ENCODE measurements around the gene SEPTIN1. TPM values are rescaled to one million over a fixed set of nuclear protein-coding genes. Genes with fewer than 3 reads are reported as not detected.
A peak's percentile ranks its signal among the peaks of the same experiment; 100 is the strongest.

The SEPTIN1 gene
- total RNA-seq, 4 donors from 2014 or later: 0.65 TPM; not detected in 3

DNA sequence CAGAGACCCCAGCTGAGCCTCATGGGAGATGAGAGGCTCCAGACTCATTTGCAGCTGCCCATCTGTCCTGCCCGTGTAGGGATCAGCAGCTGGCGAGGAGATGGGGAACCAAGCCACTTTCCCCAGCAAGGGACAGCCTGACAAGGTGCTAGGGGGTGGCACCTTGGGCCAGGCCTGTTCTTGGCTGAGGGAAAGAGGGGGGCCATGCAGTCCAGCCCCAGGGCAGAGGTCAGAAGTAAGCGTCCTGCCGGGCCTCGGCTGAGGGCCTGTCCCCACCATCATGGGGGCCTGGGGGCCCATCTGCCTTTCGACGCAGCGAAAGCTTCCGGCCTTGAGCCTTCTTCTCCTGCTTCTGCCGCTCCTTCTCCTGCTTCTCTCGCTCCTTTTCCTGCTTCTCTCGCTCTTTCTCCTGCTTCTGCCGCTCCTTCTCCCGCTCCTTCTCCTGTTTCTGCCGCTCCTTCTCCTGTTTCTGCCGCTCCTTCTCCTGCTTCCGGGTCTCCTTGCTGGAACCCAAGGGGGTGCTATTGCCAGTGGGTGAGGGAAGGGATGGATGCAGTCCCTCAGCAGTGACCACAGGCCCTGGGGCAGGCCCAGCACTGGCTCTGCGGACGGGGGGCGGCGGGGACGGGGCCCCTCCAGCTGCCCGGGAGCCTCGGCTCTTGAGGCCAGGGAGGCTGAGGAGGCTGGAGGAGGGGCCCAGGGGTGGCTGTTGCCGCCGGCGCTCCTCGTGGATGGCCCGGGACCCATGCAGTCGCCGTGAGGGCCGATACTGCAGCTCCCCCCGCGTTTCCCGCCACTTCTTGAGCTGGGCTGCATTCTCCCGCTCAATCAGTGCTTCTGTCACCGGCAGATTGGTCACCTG is 24.4 kb downstream of the SEPTIN1 start:
- Histone ChIP-seq H3K27me3 (no peaks in the 10 kb centered on the region), H3K9me3 (no peaks in the 10 kb centered on the region), H3K36me3 (peaks cover 0 to 57% of the 10 kb centered on the region in 2 donors), H3K27ac (no peak overlapping the region), H3K4me1 (peaks cover 26 to 34% of the 10 kb centered on the region in 2 donors), H3K4me3 (no peak overlapping the region)
- TF ChIP-seq, protein P1, sequence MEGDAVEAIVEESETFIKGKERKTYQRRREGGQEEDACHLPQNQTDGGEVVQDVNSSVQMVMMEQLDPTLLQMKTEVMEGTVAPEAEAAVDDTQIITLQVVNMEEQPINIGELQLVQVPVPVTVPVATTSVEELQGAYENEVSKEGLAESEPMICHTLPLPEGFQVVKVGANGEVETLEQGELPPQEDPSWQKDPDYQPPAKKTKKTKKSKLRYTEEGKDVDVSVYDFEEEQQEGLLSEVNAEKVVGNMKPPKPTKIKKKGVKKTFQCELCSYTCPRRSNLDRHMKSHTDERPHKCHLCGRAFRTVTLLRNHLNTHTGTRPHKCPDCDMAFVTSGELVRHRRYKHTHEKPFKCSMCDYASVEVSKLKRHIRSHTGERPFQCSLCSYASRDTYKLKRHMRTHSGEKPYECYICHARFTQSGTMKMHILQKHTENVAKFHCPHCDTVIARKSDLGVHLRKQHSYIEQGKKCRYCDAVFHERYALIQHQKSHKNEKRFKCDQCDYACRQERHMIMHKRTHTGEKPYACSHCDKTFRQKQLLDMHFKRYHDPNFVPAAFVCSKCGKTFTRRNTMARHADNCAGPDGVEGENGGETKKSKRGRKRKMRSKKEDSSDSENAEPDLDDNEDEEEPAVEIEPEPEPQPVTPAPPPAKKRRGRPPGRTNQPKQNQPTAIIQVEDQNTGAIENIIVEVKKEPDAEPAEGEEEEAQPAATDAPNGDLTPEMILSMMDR (IDR thresholded peaks at IDR 0.05 in 4 of 5, conservative IDR thresholded peaks at IDR 0.05 in 1 of 5): no peak
- no peak for TF ChIP-seq POLR2A (IDR thresholded peaks at IDR 0.05)
- DNase-seq (no peak), ATAC-seq (no peak)
- intact Hi-C loops (cut with DNase I; ENCODE audit: low total_unique reads): loop anchor here (5.0 kb wide), 1 partner anchor 456 kb away; the partner anchor contains the start of gene ASPHD1
- in situ Hi-C loops (cut with MboI; ENCODE audit: low sequenced_read_pairs in 4 of 4): loop anchor here in 2 of 4 donors (25.0 kb wide), 2 partner anchors 271 to 296 kb away; partner anchors contain the start of genes ALDOA (in 1 of the 2), PPP4C (in 1 of the 2), TBX6 (in 1 of the 2) and YPEL3 (in 1 of the 2)

DNA sequence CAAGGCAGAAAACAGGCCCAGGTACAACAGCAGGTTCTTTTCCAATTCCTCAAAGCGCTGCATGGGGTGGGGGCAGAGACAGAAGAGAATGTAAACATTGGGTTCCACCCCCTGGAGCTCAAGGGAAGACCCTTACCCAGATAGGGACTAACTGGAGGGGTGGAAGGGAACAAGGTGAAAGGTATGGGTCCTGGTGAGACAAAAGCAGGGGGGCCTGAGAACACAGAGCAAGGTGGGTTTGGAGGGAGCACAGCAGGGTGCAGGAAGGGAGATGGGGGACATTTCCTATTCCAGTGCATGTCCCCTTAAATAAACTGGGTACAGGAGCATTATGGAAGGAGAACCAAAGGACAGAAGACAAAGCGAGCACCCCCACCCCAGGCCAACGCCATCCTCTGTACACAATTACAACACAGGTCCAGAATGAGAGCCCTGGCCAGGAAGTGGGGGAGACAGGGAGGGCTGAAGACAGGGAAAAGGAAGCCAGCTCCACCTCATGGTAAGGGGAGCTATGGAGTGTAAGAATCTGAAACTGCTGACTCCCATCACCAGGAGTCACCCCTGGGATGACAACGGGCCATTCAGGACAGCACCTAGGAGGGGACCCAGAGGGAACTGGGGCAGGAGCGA is 25.2 kb downstream of the SEPTIN1 start:
- H3K4me3 ChIP-seq: no peak overlapping the region
- no peak for ATAC-seq
- no peak for TF ChIP-seq POLR2A (IDR thresholded peaks at IDR 0.05)
- TF ChIP-seq, protein P1 (IDR thresholded peaks at IDR 0.05 in 4 of 5, conservative IDR thresholded peaks at IDR 0.05 in 1 of 5): no peak
- peaks cover 33 to 38% of the 10 kb centered on the region in 2 donors for H3K4me1 ChIP-seq
- peaks cover 0 to 61% of the 10 kb centered on the region in 2 donors for H3K36me3 ChIP-seq
- no peaks in the 10 kb centered on the region for H3K9me3 ChIP-seq
- peak overlapping the region; percentile 92 to 97 (median 94) for H3K27ac ChIP-seq
- no peak for DNase-seq
- in situ Hi-C loops (cut with MboI; ENCODE audit: low sequenced_read_pairs in 4 of 4) (loop anchor here in 2 of 4 donors (25.0 kb wide), 2 partner anchors 270 to 295 kb away; partner anchors contain the start of genes ALDOA (in 1 of the 2), PPP4C (in 1 of the 2), TBX6 (in 1 of the 2) and YPEL3 (in 1 of the 2)), intact Hi-C loops (cut with DNase I; ENCODE audit: low total_unique reads) (loop anchor here (5.0 kb wide), 1 partner anchor 455 kb away; the partner anchor contains the start of gene ASPHD1)
- H3K27me3 ChIP-seq: no peaks in the 10 kb centered on the region

DNA sequence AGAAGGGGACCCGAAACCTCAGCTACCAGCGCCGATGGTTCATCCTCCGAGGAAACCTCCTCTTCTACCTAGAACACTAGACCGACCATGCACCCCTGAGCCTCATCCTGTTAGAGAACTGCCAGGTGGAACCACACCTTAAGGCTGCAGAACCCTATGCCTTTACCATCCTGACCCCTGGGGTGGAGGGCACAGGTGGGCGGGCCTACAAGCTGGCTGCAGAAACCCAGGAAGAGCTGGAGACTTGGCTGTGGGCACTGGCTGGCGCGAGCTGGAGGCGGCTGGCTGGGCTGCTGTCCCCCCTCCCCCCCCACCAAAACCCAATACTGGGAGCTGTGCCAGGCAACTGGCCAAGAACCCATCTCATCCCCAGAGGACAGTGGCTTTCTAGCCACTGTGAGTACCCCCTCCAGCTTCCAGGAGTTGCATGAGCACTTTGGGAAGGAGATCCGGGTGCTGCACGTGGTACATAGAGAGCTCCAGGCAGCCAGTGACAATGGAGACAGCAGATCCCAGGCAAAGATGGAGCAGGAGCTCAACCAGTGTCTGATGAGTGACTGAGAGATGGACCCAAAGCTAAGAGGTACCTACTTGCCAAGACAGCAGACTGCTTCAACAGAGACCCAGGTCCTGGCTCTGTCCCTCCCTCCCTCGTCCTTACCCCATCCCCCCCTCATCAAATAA is 25.8 kb downstream of the SEPTIN1 start:
- no peak for DNase-seq
- no peak for ATAC-seq

More for the DNA sequence above, 25.8 kb downstream of the SEPTIN1 start:
- TF ChIP-seq POLR2A (IDR thresholded peaks at IDR 0.05): no peak
- TF ChIP-seq, protein P1 (IDR thresholded peaks at IDR 0.05 in 4 of 5, conservative IDR thresholded peaks at IDR 0.05 in 1 of 5): no peak
- H3K36me3 ChIP-seq: peaks cover 0 to 56% of the 10 kb centered on the region in 2 donors
- peaks cover 39 to 45% of the 10 kb centered on the region in 2 donors for H3K4me1 ChIP-seq
- H3K4me3 ChIP-seq: peak overlapping the region in 2 of 4 donors; percentile 84 to 100
- no peaks in the 10 kb centered on the region for H3K9me3 ChIP-seq
- intact Hi-C loops (cut with DNase I; ENCODE audit: low total_unique reads): loop anchor here (5.0 kb wide), 1 partner anchor 454 kb away; the partner anchor contains the start of gene ASPHD1
- in situ Hi-C loops (cut with MboI; ENCODE audit: low sequenced_read_pairs in 4 of 4): loop anchor here in 2 of 4 donors (25.0 kb wide), 2 partner anchors 269 to 294 kb away; partner anchors contain the start of genes ALDOA (in 1 of the 2), PPP4C (in 1 of the 2), TBX6 (in 1 of the 2) and YPEL3 (in 1 of the 2)
- peak overlapping the region; percentile 92 to 97 (median 94) for H3K27ac ChIP-seq
- H3K27me3 ChIP-seq: no peaks in the 10 kb centered on the region
